Measurements from ENCODE around the gene CAPN13.

The CAPN13 gene

DNA sequence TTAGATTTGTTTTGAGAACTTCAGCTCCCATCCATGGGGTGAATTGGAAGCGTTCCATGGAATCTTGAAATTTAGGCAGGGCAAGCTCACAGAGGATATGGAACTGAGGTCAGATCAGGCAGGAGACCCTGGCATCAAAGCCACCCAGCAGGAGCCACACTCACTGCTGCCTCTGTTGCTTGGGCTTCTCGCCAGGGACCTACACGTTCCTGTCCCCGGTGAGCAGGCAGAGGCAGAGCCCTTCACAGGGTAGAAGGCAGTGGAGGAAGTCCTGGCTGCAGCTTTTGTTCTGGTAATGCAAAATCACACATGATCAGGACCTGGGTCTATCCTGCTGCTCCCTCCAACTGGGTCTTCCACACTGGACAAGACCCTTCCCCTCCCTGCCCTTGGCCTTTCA, 42.1 kb downstream of the CAPN13 start:
- Histone ChIP-seq H3K27me3 (ENCODE audit: control insufficient read depth in 3 of 3, insufficient read depth in 3 of 3, low read depth in 1 of 3, low read length in 3 of 3) (no peaks in the 10 kb centered on the region), H3K4ac (ENCODE audit: low read length) (no peak overlapping the region), H3K4me3 (ENCODE audit: low read length in 2 of 2) (no peak overlapping the region), H3K4me1 (ENCODE audit: control insufficient read depth in 2 of 2, insufficient read depth in 1 of 2, low read depth in 1 of 2, low read length in 2 of 2) (peaks cover 0 to 8% of the 10 kb centered on the region in 2 donors), H2BK12ac (ENCODE audit: low read length) (no peak overlapping the region), H3K9me3 (replicated peaks in 1 of 2; ENCODE audit: control insufficient read depth in 2 of 2, insufficient read depth in 1 of 2, low read depth in 1 of 2, low read length in 2 of 2) (no peaks in the 10 kb centered on the region), H3K23ac (ENCODE audit: low read depth, low read length, poor library complexity) (no peak overlapping the region), H2AFZ (ENCODE audit: low read length) (no peak overlapping the region), H3K9ac (ENCODE audit: low read depth, low read length, poor library complexity) (no peak overlapping the region), H3K36me3 (replicated peaks in 1 of 2; ENCODE audit: control insufficient read depth in 2 of 2, insufficient read depth in 2 of 2, low read length in 2 of 2) (no peaks in the 10 kb centered on the region), H2BK15ac (ENCODE audit: low read length) (no peak overlapping the region), H4K8ac (ENCODE audit: low read depth, low read length) (no peak overlapping the region), H3K18ac (ENCODE audit: low read length) (no peak overlapping the region), H3K79me1 (ENCODE audit: low read depth, low read length) (no peaks in the 10 kb centered on the region), H3K27ac (replicated peaks; ENCODE audit: low read length) (no peak overlapping the region), H2AK5ac (ENCODE audit: low read depth, low read length) (no peak overlapping the region), H2BK5ac (ENCODE audit: low read length) (no peak overlapping the region), H3K4me2 (ENCODE audit: insufficient read depth, low read length, poor library complexity, severe bottlenecking) (no peak overlapping the region), H2BK120ac (ENCODE audit: low read depth, low read length) (no peak overlapping the region), H3K14ac (ENCODE audit: low read length) (peak overlapping the region; percentile 50), H4K91ac (ENCODE audit: low read depth, low read length, poor library complexity) (no peak overlapping the region)
- WGBS, 2 donors (ENCODE audit: extremely low coverage in 2 of 2, insufficient read length in 2 of 2, insufficient replicate concordance in 1 of 2): no CpG with 5 or more reads among the region's 4 CpGs
- no peak for DNase-seq (ENCODE audit: low spot score)

DNA sequence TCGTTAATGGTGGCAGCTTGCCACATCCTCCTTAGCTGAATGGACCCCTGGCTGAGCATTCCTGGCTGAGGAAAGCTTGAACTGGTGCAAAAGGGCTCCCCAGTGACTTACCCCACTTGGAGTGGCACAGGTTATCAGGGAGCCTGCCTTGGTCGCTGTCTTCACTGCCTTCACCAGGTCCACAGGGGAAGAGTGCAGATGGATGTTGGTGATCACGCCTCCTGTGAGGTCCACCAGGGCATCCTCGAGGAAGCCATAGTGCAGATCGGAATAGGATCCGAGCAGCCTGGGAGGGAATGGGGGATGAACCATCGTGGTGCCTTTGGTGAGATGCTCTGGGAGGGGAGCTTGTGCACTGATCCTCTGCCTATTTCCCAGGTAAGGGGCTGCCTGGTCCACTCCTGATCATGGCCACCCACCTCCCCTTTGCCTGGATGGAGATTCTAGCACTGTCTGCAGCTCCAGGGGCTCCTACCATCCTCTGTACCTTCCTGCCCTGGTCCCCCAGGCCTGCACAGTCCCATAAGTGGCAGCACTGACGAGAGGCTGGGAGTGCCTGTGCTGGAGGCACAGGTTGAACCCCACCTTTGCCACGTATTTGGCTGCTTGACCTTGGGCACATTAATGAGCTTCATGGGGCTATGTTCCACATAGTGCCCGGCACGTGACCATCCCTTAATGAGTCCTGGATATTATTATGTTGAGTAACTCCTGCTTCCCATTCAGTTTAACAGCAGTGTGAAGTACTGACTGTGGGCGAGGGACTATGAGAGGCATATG, 43.0 kb downstream of the CAPN13 start:
- no peak overlapping the region for H2AFZ ChIP-seq (ENCODE audit: low read length)
- H3K4me2 ChIP-seq (ENCODE audit: insufficient read depth, low read length, poor library complexity, severe bottlenecking): no peak overlapping the region
- no peak overlapping the region for H2BK5ac ChIP-seq (ENCODE audit: low read length)
- no peak overlapping the region for H2BK15ac ChIP-seq (ENCODE audit: low read length)
- no peaks in the 10 kb centered on the region for H3K79me1 ChIP-seq (ENCODE audit: low read depth, low read length)
- peaks cover 0 to 8% of the 10 kb centered on the region in 2 donors for H3K4me1 ChIP-seq (ENCODE audit: control insufficient read depth in 2 of 2, insufficient read depth in 1 of 2, low read depth in 1 of 2, low read length in 2 of 2)
- H3K27ac ChIP-seq (replicated peaks; ENCODE audit: low read length): no peak overlapping the region
- H3K14ac ChIP-seq (ENCODE audit: low read length): no peak overlapping the region
- peak overlapping the region; percentile 7 for H3K18ac ChIP-seq (ENCODE audit: low read length)
- WGBS, 2 donors (ENCODE audit: extremely low coverage in 2 of 2, insufficient read length in 2 of 2, insufficient replicate concordance in 1 of 2): no CpG with 5 or more reads among the region's 12 CpGs
- no peaks in the 10 kb centered on the region for H3K36me3 ChIP-seq (replicated peaks in 1 of 2; ENCODE audit: control insufficient read depth in 2 of 2, insufficient read depth in 2 of 2, low read length in 2 of 2)
- no peak overlapping the region for H2AK5ac ChIP-seq (ENCODE audit: low read depth, low read length)
- no peak overlapping the region for H2BK12ac ChIP-seq (ENCODE audit: low read length)
- H3K9me3 ChIP-seq (replicated peaks in 1 of 2; ENCODE audit: control insufficient read depth in 2 of 2, insufficient read depth in 1 of 2, low read depth in 1 of 2, low read length in 2 of 2): no peaks in the 10 kb centered on the region
- H4K8ac ChIP-seq (ENCODE audit: low read depth, low read length): no peak overlapping the region
- H3K23ac ChIP-seq (ENCODE audit: low read depth, low read length, poor library complexity): no peak overlapping the region
- no peak overlapping the region for H3K9ac ChIP-seq (ENCODE audit: low read depth, low read length, poor library complexity)
- peaks cover 0 to 2% (median 0%) of the 10 kb centered on the region in 3 experiments for H3K27me3 ChIP-seq (ENCODE audit: control insufficient read depth in 3 of 3, insufficient read depth in 3 of 3, low read depth in 1 of 3, low read length in 3 of 3)
- no peak overlapping the region for H3K4ac ChIP-seq (ENCODE audit: low read length)
- no peak overlapping the region for H4K91ac ChIP-seq (ENCODE audit: low read depth, low read length, poor library complexity)
- H2BK120ac ChIP-seq (ENCODE audit: low read depth, low read length): no peak overlapping the region
- no peak overlapping the region for H3K4me3 ChIP-seq (ENCODE audit: low read length in 2 of 2)
- DNase-seq (ENCODE audit: low spot score): no peak

DNA sequence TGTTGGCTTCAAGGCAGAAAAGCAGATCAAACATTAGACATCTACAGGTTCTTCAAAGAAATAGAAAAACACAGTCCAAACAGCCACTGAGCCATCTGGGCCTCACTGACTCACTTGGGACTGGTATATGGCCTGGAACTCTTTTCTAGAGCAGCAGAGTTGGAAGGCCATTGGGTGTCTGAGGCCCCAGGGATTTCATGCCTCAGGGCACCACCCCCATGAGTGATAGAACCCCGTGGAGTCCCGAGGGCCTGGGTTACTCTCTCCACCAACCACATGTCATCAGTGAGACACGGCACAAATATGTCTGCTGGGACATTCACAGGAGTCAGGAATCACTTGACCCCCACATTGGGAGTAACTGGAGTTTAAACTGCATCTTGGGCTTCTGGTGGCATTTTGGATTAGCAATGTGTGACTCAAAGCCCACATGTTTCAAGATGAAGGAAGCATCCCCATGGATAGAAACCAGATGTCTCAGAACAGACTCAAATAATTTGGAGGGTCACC, 44.0 kb downstream of the CAPN13 start:
- H3K79me1 ChIP-seq (ENCODE audit: low read depth, low read length): no peaks in the 10 kb centered on the region
- no peak overlapping the region for H3K4ac ChIP-seq (ENCODE audit: low read length)
- no peak overlapping the region for H3K14ac ChIP-seq (ENCODE audit: low read length)
- no peak overlapping the region for H4K8ac ChIP-seq (ENCODE audit: low read depth, low read length)
- H3K23ac ChIP-seq (ENCODE audit: low read depth, low read length, poor library complexity): no peak overlapping the region
- no peak for DNase-seq (ENCODE audit: low spot score)
- H3K4me3 ChIP-seq (ENCODE audit: low read length in 2 of 2): no peak overlapping the region
- WGBS, 2 donors (ENCODE audit: extremely low coverage in 2 of 2, insufficient read length in 2 of 2, insufficient replicate concordance in 1 of 2): no CpG with 5 or more reads among the region's 3 CpGs
- no peak overlapping the region for H3K9ac ChIP-seq (ENCODE audit: low read depth, low read length, poor library complexity)
- no peak overlapping the region for H2BK12ac ChIP-seq (ENCODE audit: low read length)
- H4K91ac ChIP-seq (ENCODE audit: low read depth, low read length, poor library complexity): no peak overlapping the region
- H3K18ac ChIP-seq (ENCODE audit: low read length): no peak overlapping the region
- no peaks in the 10 kb centered on the region for H3K9me3 ChIP-seq (replicated peaks in 1 of 2; ENCODE audit: control insufficient read depth in 2 of 2, insufficient read depth in 1 of 2, low read depth in 1 of 2, low read length in 2 of 2)
- H3K27ac ChIP-seq (replicated peaks; ENCODE audit: low read length): no peak overlapping the region
- no peak overlapping the region for H3K4me2 ChIP-seq (ENCODE audit: insufficient read depth, low read length, poor library complexity, severe bottlenecking)
- no peak overlapping the region for H2AK5ac ChIP-seq (ENCODE audit: low read depth, low read length)
- H3K4me1 ChIP-seq (ENCODE audit: control insufficient read depth in 2 of 2, insufficient read depth in 1 of 2, low read depth in 1 of 2, low read length in 2 of 2): peaks cover 0 to 3% of the 10 kb centered on the region in 2 donors
- H3K27me3 ChIP-seq (ENCODE audit: control insufficient read depth in 3 of 3, insufficient read depth in 3 of 3, low read depth in 1 of 3, low read length in 3 of 3): peaks cover 0 to 3% (median 0%) of the 10 kb centered on the region in 3 experiments
- no peak overlapping the region for H2BK15ac ChIP-seq (ENCODE audit: low read length)
- no peak overlapping the region for H2BK5ac ChIP-seq (ENCODE audit: low read length)
- H2AFZ ChIP-seq (ENCODE audit: low read length): no peak overlapping the region
- no peak overlapping the region for H2BK120ac ChIP-seq (ENCODE audit: low read depth, low read length)
- no peaks in the 10 kb centered on the region for H3K36me3 ChIP-seq (replicated peaks in 1 of 2; ENCODE audit: control insufficient read depth in 2 of 2, insufficient read depth in 2 of 2, low read length in 2 of 2)

DNA sequence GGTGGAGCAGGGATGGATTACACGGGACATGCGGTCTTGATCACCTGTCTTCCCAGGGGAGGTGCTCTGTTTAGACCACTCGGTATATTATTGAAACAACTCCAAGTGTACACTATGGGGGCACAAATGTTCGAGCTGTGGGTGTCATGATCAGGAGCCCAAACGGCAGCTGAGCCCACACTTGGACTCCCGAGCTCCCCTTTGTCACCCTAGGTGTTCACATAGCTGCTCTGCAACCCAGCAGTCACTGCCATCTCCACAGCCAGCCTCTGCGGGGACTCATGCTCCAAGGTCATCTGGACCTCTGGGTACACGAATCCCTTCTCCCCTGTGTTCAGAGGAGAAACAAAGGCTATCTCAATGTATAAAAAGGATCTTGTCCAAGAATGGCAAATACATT, 46.0 kb downstream of the CAPN13 start:
- H3K23ac ChIP-seq (ENCODE audit: low read depth, low read length, poor library complexity): no peak overlapping the region
- no CpG with 5 or more reads among the region's 8 CpGs for WGBS, 2 donors (ENCODE audit: extremely low coverage in 2 of 2, insufficient read length in 2 of 2, insufficient replicate concordance in 1 of 2)

More for the DNA sequence above, 46.0 kb downstream of the CAPN13 start:
- Histone ChIP-seq H3K18ac (ENCODE audit: low read length) (no peak overlapping the region), H3K79me1 (ENCODE audit: low read depth, low read length) (no peaks in the 10 kb centered on the region), H3K4ac (ENCODE audit: low read length) (no peak overlapping the region), H3K27me3 (ENCODE audit: control insufficient read depth in 3 of 3, insufficient read depth in 3 of 3, low read depth in 1 of 3, low read length in 3 of 3) (peaks cover 0 to 3% (median 0%) of the 10 kb centered on the region in 3 experiments), H3K4me1 (ENCODE audit: control insufficient read depth in 2 of 2, insufficient read depth in 1 of 2, low read depth in 1 of 2, low read length in 2 of 2) (no peaks in the 10 kb centered on the region), H4K91ac (ENCODE audit: low read depth, low read length, poor library complexity) (no peak overlapping the region), H2BK120ac (ENCODE audit: low read depth, low read length) (no peak overlapping the region), H2BK5ac (ENCODE audit: low read length) (no peak overlapping the region), H3K36me3 (replicated peaks in 1 of 2; ENCODE audit: control insufficient read depth in 2 of 2, insufficient read depth in 2 of 2, low read length in 2 of 2) (no peaks in the 10 kb centered on the region), H2AK5ac (ENCODE audit: low read depth, low read length) (no peak overlapping the region), H3K9me3 (replicated peaks in 1 of 2; ENCODE audit: control insufficient read depth in 2 of 2, insufficient read depth in 1 of 2, low read depth in 1 of 2, low read length in 2 of 2) (no peaks in the 10 kb centered on the region), H4K8ac (ENCODE audit: low read depth, low read length) (no peak overlapping the region), H3K9ac (ENCODE audit: low read depth, low read length, poor library complexity) (no peak overlapping the region), H2BK12ac (ENCODE audit: low read length) (no peak overlapping the region), H2AFZ (ENCODE audit: low read length) (no peak overlapping the region), H2BK15ac (ENCODE audit: low read length) (no peak overlapping the region), H3K27ac (replicated peaks; ENCODE audit: low read length) (no peak overlapping the region), H3K14ac (ENCODE audit: low read length) (no peak overlapping the region), H3K4me2 (ENCODE audit: insufficient read depth, low read length, poor library complexity, severe bottlenecking) (no peak overlapping the region), H3K4me3 (ENCODE audit: low read length in 2 of 2) (no peak overlapping the region)
- DNase-seq (ENCODE audit: low spot score): no peak
